Kidney epithelial cell (primary cell): ENCODE measurements around the gene ANKRD22. TPM values are rescaled to one million over a fixed set of nuclear protein-coding genes. Genes with fewer than 3 reads are reported as not detected.

ENCODE experiments used
- DNase-seq: peaks from one replicate; pipeline ENCODE4 v3.0.0-alpha.2; 2010; ENCODE audit warnings: low read depth
- H3K27me3 ChIP-seq: 2 replicates; pipeline ENCODE4 v1.6.0; 2011; ENCODE audit warnings: low read length; ENCODE audit not compliant: control insufficient read depth, insufficient read depth
- H3K36me3 ChIP-seq: 2 replicates; pipeline ENCODE4 v1.5.1; 2011; ENCODE audit warnings: low read length; ENCODE audit not compliant: control insufficient read depth, insufficient read depth
- H3K4me3 ChIP-seq: 2 replicates; pipeline ENCODE4 v1.5.1; 2011; ENCODE audit warnings: low read depth, mild to moderate bottlenecking, control low read depth, low read length
- CTCF ChIP-seq: IDR thresholded peaks from 2 replicates; pipeline ENCODE4 v1.5.1; 2011; ENCODE audit warnings: mild to moderate bottlenecking, moderate library complexity, low read length, control low read depth, inconsistent platforms; ENCODE audit not compliant: insufficient read depth, poor library complexity, severe bottlenecking
- total RNA-seq: library from RNA; depleted of rRNA; stranded (reverse); fragments of >200 nt; gene quantifications from 2 replicates; pipeline ENCODE4 v1.2.3, GENCODE V29; 2015

The ANKRD22 gene
- total RNA-seq, 1 donor from 2014 or later, result 0.17 TPM

DNA sequence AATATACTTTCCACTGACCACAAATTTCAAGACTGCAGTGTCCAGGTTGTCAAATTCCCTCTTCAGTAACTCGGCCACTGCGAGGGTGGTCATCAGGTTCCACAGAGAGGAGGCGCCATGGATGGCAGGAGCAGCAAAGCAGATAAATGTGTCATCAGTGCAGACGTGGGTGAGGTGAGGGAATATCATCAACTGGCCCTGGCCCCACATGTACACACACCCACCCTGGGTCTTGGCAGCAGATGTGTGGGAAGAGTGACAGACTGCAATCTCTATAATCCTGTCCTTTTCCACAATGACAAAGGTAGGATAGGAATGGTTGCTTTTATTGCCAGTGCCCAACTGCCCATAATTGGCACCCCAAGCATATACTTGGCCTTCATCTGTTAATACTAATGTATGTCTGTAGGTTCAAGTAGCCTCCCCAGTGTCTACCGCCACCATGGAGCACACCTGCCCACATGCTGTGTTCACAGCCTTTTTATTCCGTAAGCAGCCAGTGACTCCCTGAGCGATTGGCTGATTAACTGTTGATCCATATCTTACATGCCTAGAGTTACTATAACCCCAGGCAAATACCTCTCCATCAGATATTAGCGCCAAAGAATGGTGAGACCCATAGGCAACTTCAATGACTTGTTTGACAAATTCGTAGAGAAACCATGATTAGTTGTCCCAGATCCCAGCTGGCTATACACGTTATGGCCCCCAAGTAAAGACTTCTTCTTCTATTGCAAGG, 65.4 kb downstream of the ANKRD22 start:
- DNase-seq, result no peak
- H3K36me3 ChIP-seq, result no peaks in the 10 kb centered on the region
- no peaks in the 10 kb centered on the region for H3K27me3 ChIP-seq
- no peak for TF ChIP-seq CTCF
- no peak overlapping the region for H3K4me3 ChIP-seq

- H3K4me3 ChIP-seq, result no peak overlapping the region
- no peak for TF ChIP-seq CTCF
- H3K27me3 ChIP-seq, result no peaks in the 10 kb centered on the region
- no peaks in the 10 kb centered on the region for H3K36me3 ChIP-seq
- DNase-seq, result no peak
These were observed 67.9 kb downstream of the ANKRD22 start for GRCh38 chr10:88783724-88784123.

DNA sequence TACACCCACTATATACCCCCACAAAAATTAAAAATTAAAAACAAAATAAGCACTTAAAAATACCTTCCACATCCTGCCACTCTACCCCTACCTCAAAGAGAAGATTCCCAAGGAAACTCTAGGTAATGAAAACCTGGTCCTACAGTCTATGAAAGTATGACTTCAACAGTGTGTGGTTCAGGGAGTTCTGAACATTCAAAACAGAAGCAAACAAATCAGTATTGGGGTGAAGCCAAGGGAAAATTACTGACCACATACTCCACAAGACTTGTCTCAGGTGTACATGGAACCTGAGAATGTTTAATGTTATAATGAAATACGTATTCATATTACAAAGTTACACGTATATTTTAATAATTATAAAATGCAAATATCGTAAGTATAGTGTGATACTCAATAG, 69.4 kb downstream of the ANKRD22 start:
- no peak for DNase-seq
- Histone ChIP-seq H3K4me3 (no peak overlapping the region), H3K27me3 (no peaks in the 10 kb centered on the region), H3K36me3 (no peaks in the 10 kb centered on the region)
- no peak for TF ChIP-seq CTCF

- H3K36me3 ChIP-seq, result no peaks in the 10 kb centered on the region
- no peak for DNase-seq
- H3K4me3 ChIP-seq, result no peak overlapping the region
- no peaks in the 10 kb centered on the region for H3K27me3 ChIP-seq
- no peak for TF ChIP-seq CTCF
These were observed 70.4 kb downstream of the ANKRD22 start for GRCh38 chr10:88781206-88781605.

Other genes starting within 250 kb of the ANKRD22 start
- not detected in 2 replicates for gene LIPF, start 187.4 kb downstream of the ANKRD22 start, total RNA-seq
- not detected in 2 replicates for gene LIPK, start 145.6 kb downstream of the ANKRD22 start, total RNA-seq
- gene LIPN, start 91.8 kb downstream of the ANKRD22 start, total RNA-seq, result not detected in 2 replicates
- not detected in 2 replicates for gene LIPM, start 49.1 kb downstream of the ANKRD22 start, total RNA-seq
- gene STAMBPL1, start 28.4 kb upstream of the ANKRD22 start, total RNA-seq, result 5.2 and 9.4 TPM in 2 replicates
- gene ACTA2, start 100.9 kb upstream of the ANKRD22 start, total RNA-seq, result 34.3 and 37.6 TPM in 2 replicates
- 34.8 and 41.1 TPM in 2 replicates for gene FAS, start 139.0 kb upstream of the ANKRD22 start, total RNA-seq